Activated CD4-positive, CD25-positive, alpha-beta regulatory T cell (primary cell): ENCODE data around the gene GOSR1.
"Not testable (repeated sequence)": the region's sequence is repeated elsewhere in the genome, so short reads cannot be mapped to it uniquely, and the experiment has no call there.

ENCODE experiments used
- DNase-seq, 4 experiments: peaks; one replicate each; lab custom pipeline; 2025; lab: John Stamatoyannopoulos, UW

GOSR1 gene

GRCh38 chr17:30563131-30563904, 86.1 kb downstream of the GOSR1 start:
- DNase-seq, result not testable (repeated sequence)

DNA sequence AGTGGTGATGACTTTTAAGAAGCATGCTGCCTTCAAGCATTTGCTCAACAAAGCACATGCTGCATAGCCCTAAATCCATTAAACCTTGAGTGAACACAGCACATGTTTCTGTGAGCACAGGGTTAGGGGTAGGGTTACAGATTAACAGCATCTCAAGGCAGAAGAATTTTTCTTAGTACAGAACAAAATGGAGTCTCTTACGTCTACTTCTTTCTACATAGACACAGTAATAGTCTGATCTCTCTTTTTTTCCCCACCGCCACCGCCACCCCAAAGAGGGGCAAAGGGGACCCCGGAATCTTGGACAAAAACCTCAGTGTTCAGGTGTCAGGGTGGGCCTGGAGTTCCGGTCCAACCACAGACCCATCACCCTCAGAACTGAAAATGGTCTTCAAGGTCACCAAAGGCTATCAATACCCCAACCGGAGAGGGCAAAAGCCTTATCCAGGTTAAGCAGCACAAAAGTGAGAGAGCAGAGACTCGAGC, 86.7 kb downstream of the GOSR1 start:
- not testable (repeated sequence) for DNase-seq

DNA sequence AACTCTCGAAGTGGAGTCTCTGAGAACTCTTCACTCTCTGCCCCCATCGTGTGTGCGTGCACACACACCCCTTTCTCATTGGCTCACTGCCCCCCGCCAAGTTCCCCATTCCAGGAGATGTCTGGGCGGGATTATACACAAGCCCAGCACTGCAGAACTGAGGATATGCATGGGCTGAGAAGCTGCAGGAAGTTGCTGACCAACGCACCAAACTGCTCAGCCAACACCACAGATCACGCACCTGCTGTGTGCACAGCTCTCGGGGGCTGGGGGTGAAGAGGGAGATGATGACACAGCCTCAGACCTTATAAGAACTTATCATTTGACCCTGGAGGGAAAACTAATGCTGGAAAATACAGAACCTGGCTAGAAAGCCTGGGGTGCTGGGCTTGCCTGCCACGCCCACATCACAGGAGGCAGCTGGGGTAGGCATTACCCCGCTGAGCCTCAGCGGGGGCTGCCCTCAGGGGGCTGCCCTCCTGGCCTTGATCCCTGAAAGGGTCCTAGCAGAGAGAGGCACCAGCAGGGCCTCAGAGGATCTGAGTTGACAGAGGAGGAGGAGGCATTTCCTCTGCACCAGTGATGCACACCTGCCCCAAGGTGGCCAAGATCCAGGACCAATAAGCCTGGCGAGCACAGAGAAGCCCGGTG, 87.3 kb downstream of the GOSR1 start:
- not testable (repeated sequence) for DNase-seq

- DNase-seq, result no peak
Observed at GRCh38 chr17:30565073-30565935, 88.1 kb downstream of the GOSR1 start.

DNA sequence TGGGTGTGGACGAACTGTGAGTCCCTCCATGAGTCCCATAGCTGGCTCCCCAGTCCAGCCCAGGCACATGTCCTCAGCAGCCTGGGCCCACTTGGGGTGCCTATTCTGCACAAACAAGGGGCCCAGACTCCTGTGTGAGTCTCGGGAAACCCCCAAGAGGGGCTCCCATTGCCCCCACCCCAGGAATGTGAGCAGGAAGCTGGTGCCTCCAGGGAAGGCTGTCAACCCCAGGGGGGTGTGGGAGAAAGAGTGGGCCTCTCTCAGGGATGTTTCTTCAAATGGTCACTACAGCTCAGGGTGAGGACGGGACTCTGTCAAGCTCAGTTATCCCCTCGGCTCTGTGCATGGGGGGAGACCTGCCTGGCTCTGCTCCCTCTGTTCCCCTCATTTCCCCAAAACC, 88.9 kb downstream of the GOSR1 start:
- not testable (repeated sequence) for DNase-seq

- not testable (repeated sequence) for DNase-seq
Observed at GRCh38 chr17:30566516-30567225, 89.5 kb downstream of the GOSR1 start.

GRCh38 chr17:30567231-30568116, 90.3 kb downstream of the GOSR1 start:
- DNase-seq, result no peak

- no peak for DNase-seq
Observed at GRCh38 chr17:30568117-30568430, 90.9 kb downstream of the GOSR1 start.

DNA sequence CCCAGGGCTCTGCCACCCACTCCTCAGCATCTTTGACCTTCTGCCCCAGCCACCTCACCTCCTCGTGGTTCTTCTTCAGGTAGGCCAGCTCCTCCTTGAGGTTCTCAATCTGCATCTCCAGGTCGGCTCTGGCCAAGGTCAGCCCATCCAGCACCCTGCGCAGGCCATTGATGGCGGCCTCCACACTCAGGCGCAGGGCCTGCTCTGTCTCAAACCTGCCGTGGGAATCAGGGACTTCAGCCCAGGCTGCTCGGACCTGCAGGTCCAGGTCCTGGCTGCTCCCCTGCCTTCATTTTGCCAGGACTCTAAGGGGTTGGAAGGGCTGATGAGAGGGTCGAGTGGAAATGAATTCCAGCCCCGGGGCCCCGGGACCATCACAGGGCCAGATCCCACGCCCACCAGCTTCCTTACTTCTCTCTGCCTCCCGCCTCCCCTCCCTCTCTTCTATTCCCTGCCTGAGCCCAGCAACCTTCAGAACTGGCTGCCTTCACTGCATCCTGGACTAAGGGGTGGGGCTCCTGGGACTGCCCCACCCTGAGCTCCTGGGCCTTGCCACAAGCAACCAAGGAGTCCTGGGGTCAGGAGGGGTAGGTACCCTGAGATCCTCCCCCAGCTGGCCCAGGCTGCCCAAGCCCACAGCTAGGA, 92.4 kb downstream of the GOSR1 start:
- DNase-seq, result not testable (repeated sequence)

- no peak for DNase-seq
Observed at GRCh38 chr17:30570191-30570590, 93.0 kb downstream of the GOSR1 start.

GRCh38 chr17:30570596-30571265, 93.5 kb downstream of the GOSR1 start:
- DNase-seq, result no peak

- DNase-seq, result not testable (repeated sequence)
Observed at GRCh38 chr17:30571404-30571803, 94.2 kb downstream of the GOSR1 start.

- DNase-seq, result no peak
Observed at GRCh38 chr17:30571921-30572320, 94.7 kb downstream of the GOSR1 start.

GRCh38 chr17:30572651-30573554, 95.7 kb downstream of the GOSR1 start:
- not testable (repeated sequence) for DNase-seq

GRCh38 chr17:30573603-30574175, 96.5 kb downstream of the GOSR1 start:
- DNase-seq, result no peak

- not testable (repeated sequence) for DNase-seq
Observed at GRCh38 chr17:30574309-30574708, 97.1 kb downstream of the GOSR1 start.

GRCh38 chr17:30574806-30575205, 97.6 kb downstream of the GOSR1 start:
- DNase-seq, result not testable (repeated sequence)

DNA sequence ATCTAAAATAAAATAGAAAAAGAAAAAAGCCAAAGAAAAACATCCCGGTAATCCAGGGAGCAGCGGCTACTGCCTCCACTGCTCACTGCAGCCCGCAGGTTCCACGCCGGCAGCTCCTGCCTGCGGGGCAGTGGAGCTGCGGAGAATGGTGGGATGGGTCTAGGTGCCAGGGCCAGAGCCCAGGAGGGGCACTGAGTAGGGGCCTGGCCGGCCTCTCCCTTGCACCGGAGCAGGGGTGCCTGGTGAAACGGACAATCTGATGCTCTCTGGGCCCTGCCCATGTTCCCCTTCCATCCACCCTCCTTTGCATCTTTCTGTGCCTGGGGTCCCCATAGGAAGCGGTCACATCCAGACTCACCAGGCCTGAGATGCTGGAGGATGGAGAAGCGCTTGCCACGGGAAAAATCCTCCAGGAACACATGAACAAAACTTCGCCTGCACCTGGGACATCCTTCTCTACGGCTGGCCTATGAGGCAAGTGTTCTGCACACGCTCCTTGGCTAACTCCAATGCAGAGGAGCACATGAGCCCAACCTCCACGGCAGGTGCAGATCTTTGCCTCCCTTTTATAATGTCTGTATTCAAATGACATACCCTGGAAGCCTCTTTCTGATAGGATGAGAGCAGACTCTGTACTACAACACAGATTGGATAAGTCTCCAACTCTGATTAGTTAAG, 98.6 kb downstream of the GOSR1 start:
- not testable (repeated sequence) for DNase-seq
